Tibial artery (tissue), 4 donors: Measurements from ENCODE around the gene MRPL42.

ENCODE experiments used
- DNase-seq, 2 donors: peaks; one replicate each; pipeline ENCODE4 v3.0.0-alpha.2; 2019
- H3K27ac ChIP-seq, 2 donors: fragments of 200-600 bp; sonication (generic) in 1 of 2; 1 replicate in 1 of 2; 2 replicates in 1 of 2; pipeline ENCODE4 v1.5.1; 2018 to 2019; ENCODE audit warnings: mild to moderate bottlenecking in 1 of 2
- H3K27me3 ChIP-seq, 2 donors: fragments of 200-600 bp; sonication (generic) in 1 of 2; one replicate each; pipeline versions ENCODE4 v1.5.1 to v1.6.0; 2016 to 2019
- H3K36me3 ChIP-seq, 3 donors: fragments of 200-600 bp; sonication (generic) in 2 of 3; one replicate each; pipeline ENCODE4 v1.5.1; 2016 to 2019; ENCODE audit warnings: mild to moderate bottlenecking in 2 of 3
- H3K4me1 ChIP-seq, 4 donors: fragments of 200-600 bp; sonication (generic) in 2 of 4; 1 replicate in 3 of 4; 2 replicates in 1 of 4; pipeline ENCODE4 v1.5.1; 2016 to 2019
- H3K4me3 ChIP-seq, 2 donors: fragments of 200-600 bp; sonication (generic) in 1 of 2; 1 replicate in 1 of 2; 2 replicates in 1 of 2; pipeline ENCODE4 v1.5.1; 2018 to 2019; ENCODE audit warnings: mild to moderate bottlenecking in 2 of 2
- H3K9me3 ChIP-seq, 3 donors: fragments of 200-600 bp; sonication (generic) in 1 of 3; one replicate each; pipeline ENCODE4 v1.5.1; 2016 to 2019
- intact Hi-C: fragments of 100-400 bp; cut with DNase I; formaldehyde crosslinking; loops from one replicate; pipeline ENCODE4 v1.15.0; 2023; ENCODE audit warnings: low total_unique reads
- TF ChIP-seq, protein P1 (sequence below), 2 experiments: fragments of 200-600 bp in 1 of 2; fragments of 450-650 bp in 1 of 2; IDR thresholded peaks; one replicate each; pipeline ENCODE4 v1.5.1; 2017 to 2019; ENCODE audit warnings: antibody characterized with exemption in 2 of 2, mild to moderate bottlenecking in 1 of 2, moderate library complexity in 1 of 2

Gene MRPL42

GRCh38 chr12:93451423-93452158, 15.7 kb upstream of the MRPL42 start:
- DNase-seq = no peak
- Histone ChIP-seq H3K4me3 (no peak overlapping the region), H3K4me1 (no peaks in the 10 kb centered on the region), H3K36me3 (no peaks in the 10 kb centered on the region), H3K27ac (no peak overlapping the region), H3K27me3 (no peaks in the 10 kb centered on the region), H3K9me3 (no peaks in the 10 kb centered on the region)
- TF ChIP-seq, protein P1, sequence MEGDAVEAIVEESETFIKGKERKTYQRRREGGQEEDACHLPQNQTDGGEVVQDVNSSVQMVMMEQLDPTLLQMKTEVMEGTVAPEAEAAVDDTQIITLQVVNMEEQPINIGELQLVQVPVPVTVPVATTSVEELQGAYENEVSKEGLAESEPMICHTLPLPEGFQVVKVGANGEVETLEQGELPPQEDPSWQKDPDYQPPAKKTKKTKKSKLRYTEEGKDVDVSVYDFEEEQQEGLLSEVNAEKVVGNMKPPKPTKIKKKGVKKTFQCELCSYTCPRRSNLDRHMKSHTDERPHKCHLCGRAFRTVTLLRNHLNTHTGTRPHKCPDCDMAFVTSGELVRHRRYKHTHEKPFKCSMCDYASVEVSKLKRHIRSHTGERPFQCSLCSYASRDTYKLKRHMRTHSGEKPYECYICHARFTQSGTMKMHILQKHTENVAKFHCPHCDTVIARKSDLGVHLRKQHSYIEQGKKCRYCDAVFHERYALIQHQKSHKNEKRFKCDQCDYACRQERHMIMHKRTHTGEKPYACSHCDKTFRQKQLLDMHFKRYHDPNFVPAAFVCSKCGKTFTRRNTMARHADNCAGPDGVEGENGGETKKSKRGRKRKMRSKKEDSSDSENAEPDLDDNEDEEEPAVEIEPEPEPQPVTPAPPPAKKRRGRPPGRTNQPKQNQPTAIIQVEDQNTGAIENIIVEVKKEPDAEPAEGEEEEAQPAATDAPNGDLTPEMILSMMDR (IDR thresholded peaks at IDR 0.05) = no peak
- intact Hi-C loops = no loop called here

DNA sequence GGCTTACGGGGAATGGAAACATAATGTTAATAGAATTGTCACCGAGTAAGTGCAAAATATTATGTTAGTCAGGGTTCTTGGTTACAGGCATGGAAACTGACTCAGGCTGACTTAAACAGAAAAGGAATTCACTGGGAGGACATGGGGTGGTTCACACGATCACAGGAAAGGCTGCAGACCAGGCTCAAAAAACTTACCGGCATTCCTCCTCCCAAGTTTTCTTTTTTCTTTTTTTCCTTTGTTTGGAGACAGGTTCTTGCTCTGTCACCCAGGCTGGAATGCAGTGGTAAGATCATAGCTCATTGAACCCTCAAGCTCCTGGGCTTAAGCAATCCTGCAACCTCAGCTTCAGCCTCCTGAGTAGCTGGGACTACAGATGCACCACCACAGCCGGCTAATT, 13.7 kb upstream of the MRPL42 start:
- intact Hi-C loops = no loop called here
- TF ChIP-seq, protein P1 (IDR thresholded peaks at IDR 0.05) = no peak
- no peak overlapping the region for H3K4me3 ChIP-seq

DNA sequence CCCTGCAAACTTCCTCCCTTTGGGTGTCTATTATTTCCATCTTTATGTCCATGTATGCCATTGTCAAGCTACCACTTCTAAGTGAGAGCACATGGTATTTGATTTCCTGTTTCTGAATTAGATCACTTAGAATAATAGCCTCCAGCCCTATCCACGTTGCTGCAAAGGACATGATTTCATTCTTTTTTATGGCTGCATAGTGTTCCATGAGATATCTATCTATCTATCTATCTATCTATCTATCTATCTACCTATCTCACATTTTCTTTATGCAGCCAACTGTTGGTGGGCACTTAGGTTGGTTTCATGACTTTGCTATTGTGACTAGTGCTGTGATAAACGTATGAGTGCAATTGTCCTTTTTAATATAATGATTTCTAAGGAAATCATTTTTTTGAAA, 11.2 kb upstream of the MRPL42 start:
- Histone ChIP-seq H3K27ac (no peak overlapping the region), H3K27me3 (no peaks in the 10 kb centered on the region), H3K36me3 (no peaks in the 10 kb centered on the region), H3K4me3 (no peak overlapping the region), H3K4me1 (no peaks in the 10 kb centered on the region), H3K9me3 (no peaks in the 10 kb centered on the region)
- intact Hi-C loops = no loop called here
- no peak for DNase-seq
- TF ChIP-seq, protein P1 (IDR thresholded peaks at IDR 0.05) = no peak

More for the DNA sequence above, 13.7 kb upstream of the MRPL42 start:
- DNase-seq = no peak
- H3K27me3 ChIP-seq = no peaks in the 10 kb centered on the region
- H3K4me1 ChIP-seq = no peaks in the 10 kb centered on the region
- H3K36me3 ChIP-seq = no peaks in the 10 kb centered on the region
- H3K27ac ChIP-seq = no peak overlapping the region
- H3K9me3 ChIP-seq = no peaks in the 10 kb centered on the region

DNA sequence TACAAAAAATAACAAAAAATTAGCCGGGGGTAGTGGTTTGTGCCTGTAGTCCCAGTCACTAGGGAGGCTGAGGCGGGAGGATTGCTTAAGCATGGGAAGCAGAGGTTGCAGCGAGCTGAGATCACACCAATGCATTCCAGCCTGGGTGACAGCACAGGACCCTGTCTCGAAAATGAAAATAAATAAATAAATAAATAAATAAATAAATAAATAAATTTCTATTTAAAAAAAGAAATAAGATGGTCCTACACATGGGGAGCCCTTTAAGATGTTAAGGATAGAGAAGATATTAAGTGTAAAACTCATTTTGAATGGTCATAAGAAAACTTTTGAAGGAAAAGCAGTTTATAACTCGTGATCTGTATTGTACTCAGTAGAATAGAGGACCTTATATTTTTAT, 8.2 kb upstream of the MRPL42 start:
- no peak for DNase-seq
- Histone ChIP-seq H3K27me3 (no peaks in the 10 kb centered on the region), H3K4me3 (no peak overlapping the region), H3K36me3 (no peaks in the 10 kb centered on the region), H3K9me3 (no peaks in the 10 kb centered on the region), H3K27ac (no peak overlapping the region), H3K4me1 (no peaks in the 10 kb centered on the region)
- TF ChIP-seq, protein P1 (IDR thresholded peaks at IDR 0.05) = no peak
- intact Hi-C loops = no loop called here

DNA sequence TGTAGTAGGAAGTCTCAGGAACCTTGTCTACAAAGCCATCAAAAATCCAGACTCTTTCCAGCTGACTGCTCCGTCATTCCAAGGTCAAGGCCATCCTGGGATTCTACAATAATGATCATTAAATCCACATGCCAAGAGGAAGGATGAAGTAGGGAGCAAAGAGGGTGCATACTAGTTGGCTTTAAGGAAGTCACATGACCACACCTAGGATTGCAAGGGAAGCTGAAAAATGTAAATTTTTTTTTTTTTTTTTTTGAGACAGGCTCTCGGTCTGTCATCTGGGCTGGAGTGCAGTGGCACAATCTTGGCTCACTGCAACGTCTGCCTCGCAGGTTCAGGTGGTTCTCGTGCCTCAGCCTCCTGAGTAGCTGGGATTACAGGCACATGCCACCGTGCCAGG, 7.3 kb upstream of the MRPL42 start:
- H3K36me3 ChIP-seq = no peaks in the 10 kb centered on the region
- H3K9me3 ChIP-seq = no peaks in the 10 kb centered on the region
- intact Hi-C loops = no loop called here
- H3K4me1 ChIP-seq = no peaks in the 10 kb centered on the region
- TF ChIP-seq, protein P1 (IDR thresholded peaks at IDR 0.05) = no peak
- H3K4me3 ChIP-seq = no peak overlapping the region
- H3K27me3 ChIP-seq = no peaks in the 10 kb centered on the region
- no peak overlapping the region for H3K27ac ChIP-seq
- DNase-seq = no peak
